ENCODE data around the gene LGMN.

DNA sequence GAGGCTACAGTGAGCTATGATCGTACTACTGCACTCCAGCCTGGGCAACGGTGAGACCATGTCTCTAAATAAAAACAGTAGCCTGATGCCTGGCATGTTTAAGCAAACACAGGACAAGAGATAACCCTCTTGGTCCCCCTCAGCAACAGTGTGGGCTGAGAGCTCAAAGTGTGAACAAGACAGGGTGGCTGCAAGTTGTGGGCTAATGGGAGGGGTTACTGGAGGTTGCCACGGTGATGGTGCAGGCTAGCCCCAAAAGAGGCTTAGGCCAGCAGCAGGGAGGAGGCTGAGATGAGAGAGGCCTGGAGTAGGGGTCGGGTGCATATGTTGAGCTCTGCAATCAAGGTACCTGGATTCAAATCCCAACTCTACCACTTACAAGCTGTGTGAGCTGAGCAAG is 3.4 kb upstream of the LGMN start:
- TF ChIP-seq EZH2phosphoT487 (IDR thresholded peaks at IDR 0.05; ENCODE audit: borderline replicate concordance, low read depth, low read length), result no peak
- no peak for TF ChIP-seq CTCF (conservative IDR thresholded peaks at IDR 0.05; ENCODE audit: low read length)
